Measurements from ENCODE around the gene USP6NL. TPM values are rescaled to one million over a fixed set of nuclear protein-coding genes. Genes with fewer than 3 reads are reported as not detected.

The USP6NL gene
- total and polyA plus RNA-seq, 2 donors, result 8.1 to 12.3 TPM

DNA sequence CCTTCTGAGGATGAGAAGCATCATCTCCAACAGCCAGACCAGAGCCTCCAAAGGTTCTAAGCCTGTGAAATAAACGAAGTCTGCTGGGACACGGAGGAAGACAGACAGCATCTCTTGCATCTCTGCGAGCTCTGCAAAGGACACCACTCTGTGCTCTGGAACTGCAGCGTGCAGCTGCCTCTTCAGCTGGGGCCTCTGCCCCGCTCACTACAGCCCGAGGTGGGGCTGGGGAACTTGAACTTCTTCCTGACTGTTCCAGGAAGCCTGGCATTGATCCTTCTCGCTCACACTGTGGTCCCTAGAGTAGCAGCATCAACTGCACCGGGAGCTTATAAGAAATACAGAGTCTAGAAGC lies 163.3 kb downstream of the USP6NL start:
- Histone ChIP-seq H3K4me1 (ENCODE audit: control insufficient read depth in 2 of 2, insufficient read depth in 2 of 2, low read length in 2 of 2) (peaks cover 20 to 65% of the 10 kb centered on the region in 2 donors), H3K27me3 (ENCODE audit: control insufficient read depth in 2 of 2, insufficient read depth in 1 of 2, low read length in 1 of 2) (no peaks in the 10 kb centered on the region), H3K4me3 (ENCODE audit: low read length in 2 of 2) (peak overlapping the region in 1 of 2 donors; percentile 50), H3K27ac (ENCODE audit: low read depth in 1 of 2, low read length in 1 of 2) (peak overlapping the region in 1 of 2 donors; percentile 77), H3K36me3 (ENCODE audit: control insufficient read depth in 2 of 2, insufficient read depth in 2 of 2, low read length in 1 of 2) (peaks cover 0 to 21% of the 10 kb centered on the region in 2 donors), H3K9me3 (ENCODE audit: control insufficient read depth in 2 of 2, insufficient read depth in 1 of 2, low read length in 1 of 2) (no peaks in the 10 kb centered on the region)
- WGBS, result 62% methylated on average over 8 of the region's 8 CpGs
- peak in 1 of 9 donors; percentile 60 for DNase-seq (ENCODE audit: low read depth in 6 of 9, low spot score in 9 of 9)

DNA sequence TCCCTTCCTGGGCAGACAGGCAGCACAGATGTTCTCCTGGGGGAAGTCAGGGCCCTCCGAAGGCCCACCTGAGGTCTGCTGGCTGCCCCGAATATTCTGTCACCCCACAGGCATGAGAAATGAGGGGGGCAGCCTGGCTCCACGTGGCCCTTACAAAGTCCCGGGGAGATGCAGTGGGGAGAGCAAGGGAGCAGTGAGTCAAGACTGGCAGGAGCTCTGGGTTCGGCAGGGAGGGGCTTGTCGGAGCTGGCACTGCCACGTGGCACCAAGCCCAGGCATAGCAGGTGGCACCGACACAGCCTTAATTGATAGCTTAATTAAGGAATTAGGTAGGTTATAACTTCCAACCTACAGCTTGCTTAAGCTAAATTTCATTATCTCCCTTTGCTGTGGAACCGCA lies 163.9 kb downstream of the USP6NL start:
- peaks cover 20 to 70% of the 10 kb centered on the region in 2 donors for H3K4me1 ChIP-seq (ENCODE audit: control insufficient read depth in 2 of 2, insufficient read depth in 2 of 2, low read length in 2 of 2)
- DNase-seq (ENCODE audit: low read depth in 6 of 9, low spot score in 9 of 9), result no peak

DNA sequence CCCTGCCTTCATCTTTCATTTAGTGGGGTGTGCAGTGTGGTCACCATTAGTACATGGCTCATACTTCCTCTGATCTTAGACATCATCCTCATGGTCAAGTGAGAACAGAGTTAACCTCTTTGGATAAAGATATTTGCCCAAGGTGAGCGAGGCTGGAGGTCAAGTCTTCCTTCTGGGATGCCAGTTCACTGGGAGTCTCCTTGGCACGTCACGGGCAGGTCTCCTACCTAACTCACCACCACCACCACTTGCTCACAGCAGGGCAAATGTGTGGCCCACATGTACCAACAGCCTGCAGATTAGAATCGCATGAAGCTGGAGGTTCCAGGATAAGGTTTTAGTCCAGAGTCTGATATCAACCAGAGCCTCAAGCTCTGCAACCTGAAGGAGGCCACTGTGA lies 164.6 kb downstream of the USP6NL start:
- Histone ChIP-seq H3K4me3 (ENCODE audit: low read length in 2 of 2) (peak overlapping the region in 1 of 2 donors; percentile 50), H3K9me3 (ENCODE audit: control insufficient read depth in 2 of 2, insufficient read depth in 1 of 2, low read length in 1 of 2) (peaks cover 0 to 3% of the 10 kb centered on the region in 2 donors), H3K4me1 (ENCODE audit: control insufficient read depth in 2 of 2, insufficient read depth in 2 of 2, low read length in 2 of 2) (peaks cover 20 to 74% of the 10 kb centered on the region in 2 donors), H3K36me3 (ENCODE audit: control insufficient read depth in 2 of 2, insufficient read depth in 2 of 2, low read length in 1 of 2) (peaks cover 0 to 10% of the 10 kb centered on the region in 2 donors), H3K27me3 (ENCODE audit: control insufficient read depth in 2 of 2, insufficient read depth in 1 of 2, low read length in 1 of 2) (no peaks in the 10 kb centered on the region), H3K27ac (ENCODE audit: low read depth in 1 of 2, low read length in 1 of 2) (peak overlapping the region in 1 of 2 donors; percentile 77)
- 99% methylated on average over 4 of the region's 4 CpGs for WGBS
- no peak for DNase-seq (ENCODE audit: low read depth in 6 of 9, low spot score in 9 of 9)

More for the DNA sequence above, 163.9 kb downstream of the USP6NL start:
- no peaks in the 10 kb centered on the region for H3K27me3 ChIP-seq (ENCODE audit: control insufficient read depth in 2 of 2, insufficient read depth in 1 of 2, low read length in 1 of 2)
- WGBS, result 92% methylated on average over 9 of the region's 9 CpGs
- H3K27ac ChIP-seq (ENCODE audit: low read depth in 1 of 2, low read length in 1 of 2), result peak overlapping the region in 1 of 2 donors; percentile 77
- no peaks in the 10 kb centered on the region for H3K9me3 ChIP-seq (ENCODE audit: control insufficient read depth in 2 of 2, insufficient read depth in 1 of 2, low read length in 1 of 2)
- H3K4me3 ChIP-seq (ENCODE audit: low read length in 2 of 2), result peak overlapping the region in 1 of 2 donors; percentile 50
- H3K36me3 ChIP-seq (ENCODE audit: control insufficient read depth in 2 of 2, insufficient read depth in 2 of 2, low read length in 1 of 2), result peaks cover 0 to 18% of the 10 kb centered on the region in 2 donors

DNA sequence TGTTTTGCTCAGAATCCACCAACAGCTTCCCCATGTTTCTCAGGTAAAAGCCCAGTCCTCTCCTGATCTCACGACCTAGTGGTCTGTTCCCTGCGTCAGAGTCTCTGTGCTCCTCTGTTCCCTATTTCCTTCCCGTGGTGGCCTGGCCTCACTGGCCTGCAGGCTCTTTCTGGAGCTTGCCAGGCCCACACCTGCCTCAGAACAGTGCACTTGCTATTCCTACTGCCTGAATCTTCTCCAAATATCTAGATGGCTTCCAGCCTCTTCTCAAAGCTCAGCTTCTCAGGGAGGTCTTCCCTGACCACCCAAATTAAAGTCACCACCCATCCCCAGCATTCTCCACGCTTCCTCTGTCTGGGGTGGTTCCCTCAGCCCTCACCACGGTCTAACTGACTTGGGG lies 165.3 kb downstream of the USP6NL start:
- Histone ChIP-seq H3K4me1 (ENCODE audit: control insufficient read depth in 2 of 2, insufficient read depth in 2 of 2, low read length in 2 of 2) (peaks cover 20 to 74% of the 10 kb centered on the region in 2 donors), H3K4me3 (ENCODE audit: low read length in 2 of 2) (peak overlapping the region in 1 of 2 donors; percentile 50), H3K9me3 (ENCODE audit: control insufficient read depth in 2 of 2, insufficient read depth in 1 of 2, low read length in 1 of 2) (peaks cover 0 to 3% of the 10 kb centered on the region in 2 donors), H3K36me3 (ENCODE audit: control insufficient read depth in 2 of 2, insufficient read depth in 2 of 2, low read length in 1 of 2) (peaks cover 0 to 4% of the 10 kb centered on the region in 2 donors), H3K27me3 (ENCODE audit: control insufficient read depth in 2 of 2, insufficient read depth in 1 of 2, low read length in 1 of 2) (no peaks in the 10 kb centered on the region), H3K27ac (ENCODE audit: low read depth in 1 of 2, low read length in 1 of 2) (peak overlapping the region in 1 of 2 donors; percentile 74)
- 81% methylated on average over 5 of the region's 5 CpGs for WGBS
- DNase-seq (ENCODE audit: low read depth in 6 of 9, low spot score in 9 of 9), result peak in 1 of 9 donors; percentile 39

DNA sequence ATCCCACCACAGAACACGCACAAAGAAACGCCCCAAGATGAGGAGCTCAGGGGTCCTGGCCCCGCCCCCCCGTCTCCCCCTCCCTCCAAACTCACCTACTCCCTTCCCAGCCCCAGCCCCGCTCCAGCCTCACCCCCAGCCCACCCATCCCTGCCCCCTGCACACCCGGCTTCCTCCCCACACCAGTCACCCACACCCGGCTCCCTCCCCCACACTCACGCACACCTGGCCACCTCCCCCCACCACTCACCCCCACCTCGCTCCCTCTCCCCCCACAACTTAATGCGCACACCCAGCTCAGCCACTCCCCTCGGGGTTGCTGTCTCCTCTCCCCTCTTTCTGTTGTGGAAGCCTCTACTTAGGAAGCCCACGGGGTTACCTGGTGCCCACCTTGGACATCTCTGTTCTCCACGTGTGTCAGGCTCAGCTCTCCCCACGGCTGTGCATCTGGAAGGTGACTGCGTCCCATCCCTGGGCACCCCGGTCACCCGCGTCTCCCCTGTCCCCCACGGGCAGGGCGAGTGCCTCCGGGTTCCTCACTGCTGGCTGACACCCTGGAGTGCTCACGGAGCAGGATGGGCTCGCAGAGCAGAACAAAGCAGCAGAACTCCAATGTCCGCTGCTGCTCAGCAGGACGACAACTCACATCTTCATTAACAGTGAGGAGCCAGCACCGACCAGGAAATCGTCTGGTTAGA lies 166.8 kb downstream of the USP6NL start:
- peak in 4 of 9 donors; percentile 35 to 71 (median 44) for DNase-seq (ENCODE audit: low read depth in 6 of 9, low spot score in 9 of 9)
- Histone ChIP-seq H3K4me1 (ENCODE audit: control insufficient read depth in 2 of 2, insufficient read depth in 2 of 2, low read length in 2 of 2) (peaks cover 26 to 83% of the 10 kb centered on the region in 2 donors), H3K27ac (ENCODE audit: low read depth in 1 of 2, low read length in 1 of 2) (peak overlapping the region in 1 of 2 donors; percentile 81), H3K27me3 (ENCODE audit: control insufficient read depth in 2 of 2, insufficient read depth in 1 of 2, low read length in 1 of 2) (no peaks in the 10 kb centered on the region), H3K36me3 (ENCODE audit: control insufficient read depth in 2 of 2, insufficient read depth in 2 of 2, low read length in 1 of 2) (peaks cover 0 to under 1% of the 10 kb centered on the region in 2 donors), H3K9me3 (ENCODE audit: control insufficient read depth in 2 of 2, insufficient read depth in 1 of 2, low read length in 1 of 2) (peaks cover 0 to 3% of the 10 kb centered on the region in 2 donors), H3K4me3 (ENCODE audit: low read length in 2 of 2) (peak overlapping the region; percentile 21 to 50)
- 86% methylated on average over 26 of the region's 27 CpGs for WGBS

DNA sequence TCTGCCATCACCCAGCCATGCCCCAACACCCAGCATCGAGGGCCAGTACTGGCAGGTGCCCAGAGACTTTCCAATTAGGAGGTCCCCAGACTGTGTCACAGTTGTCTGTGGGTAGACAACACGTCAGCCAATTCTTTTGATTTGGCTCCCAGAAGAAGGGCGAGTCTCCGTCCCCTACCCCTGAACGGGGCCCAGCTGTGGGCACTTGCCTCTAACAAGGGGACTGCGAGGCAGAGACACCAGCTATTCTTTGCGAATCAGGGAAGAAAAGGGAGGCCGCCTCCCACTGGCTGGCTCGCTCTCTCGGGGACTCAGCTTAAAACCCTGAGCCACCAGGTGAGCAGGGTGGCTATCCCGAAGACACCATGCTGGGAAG lies 167.3 kb downstream of the USP6NL start:
- H3K36me3 ChIP-seq (ENCODE audit: control insufficient read depth in 2 of 2, insufficient read depth in 2 of 2, low read length in 1 of 2), result no peaks in the 10 kb centered on the region
- no peak overlapping the region for H3K4me3 ChIP-seq (ENCODE audit: low read length in 2 of 2)
- H3K27me3 ChIP-seq (ENCODE audit: control insufficient read depth in 2 of 2, insufficient read depth in 1 of 2, low read length in 1 of 2), result no peaks in the 10 kb centered on the region
- peaks cover 27 to 80% of the 10 kb centered on the region in 2 donors for H3K4me1 ChIP-seq (ENCODE audit: control insufficient read depth in 2 of 2, insufficient read depth in 2 of 2, low read length in 2 of 2)
- WGBS, result 96% methylated on average over 11 of the region's 11 CpGs
- DNase-seq (ENCODE audit: low read depth in 6 of 9, low spot score in 9 of 9), result peak in 1 of 9 donors; percentile 36
- peak overlapping the region in 1 of 2 donors; percentile 81 for H3K27ac ChIP-seq (ENCODE audit: low read depth in 1 of 2, low read length in 1 of 2)
- peaks cover 0 to 3% of the 10 kb centered on the region in 2 donors for H3K9me3 ChIP-seq (ENCODE audit: control insufficient read depth in 2 of 2, insufficient read depth in 1 of 2, low read length in 1 of 2)

DNA sequence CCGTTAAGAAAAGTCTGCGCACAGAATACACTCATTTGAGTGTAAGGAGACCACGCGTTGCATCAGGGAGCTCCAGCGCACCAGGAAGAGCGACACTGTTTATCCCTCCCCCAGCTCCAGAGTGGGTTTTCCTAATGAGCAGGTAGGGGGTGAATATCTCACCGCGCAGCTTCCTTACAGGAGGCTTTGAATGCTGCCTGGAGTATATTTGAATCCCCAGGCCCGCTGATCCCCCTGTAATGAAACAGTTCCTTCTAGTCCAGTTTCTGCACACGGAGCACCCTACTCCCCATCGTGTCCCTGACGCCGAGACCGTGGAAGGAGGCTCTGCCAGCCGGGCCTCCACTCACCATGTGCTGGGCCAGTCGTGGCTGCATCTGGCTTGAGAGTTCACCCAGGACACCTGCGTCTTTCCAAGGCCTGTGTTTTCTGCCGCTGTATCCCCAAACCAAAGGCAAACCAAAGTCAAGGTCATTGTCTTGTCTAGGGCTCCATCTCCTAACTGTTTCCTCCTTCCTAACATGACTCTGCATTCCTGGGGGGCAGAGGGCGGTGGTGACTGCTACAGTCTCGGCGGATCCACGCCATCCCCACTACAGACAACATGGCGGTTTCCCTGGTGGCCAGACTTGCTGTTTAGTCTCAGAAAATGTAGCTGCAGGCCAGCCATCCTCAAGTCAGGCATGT lies 167.8 kb downstream of the USP6NL start:
- H3K27ac ChIP-seq (ENCODE audit: low read depth in 1 of 2, low read length in 1 of 2), result peak overlapping the region in 1 of 2 donors; percentile 81
- no peaks in the 10 kb centered on the region for H3K27me3 ChIP-seq (ENCODE audit: control insufficient read depth in 2 of 2, insufficient read depth in 1 of 2, low read length in 1 of 2)
- 99% methylated on average over 23 of the region's 23 CpGs for WGBS
- H3K4me1 ChIP-seq (ENCODE audit: control insufficient read depth in 2 of 2, insufficient read depth in 2 of 2, low read length in 2 of 2), result peaks cover 25 to 74% of the 10 kb centered on the region in 2 donors
- peaks cover 0 to 3% of the 10 kb centered on the region in 2 donors for H3K9me3 ChIP-seq (ENCODE audit: control insufficient read depth in 2 of 2, insufficient read depth in 1 of 2, low read length in 1 of 2)
- H3K36me3 ChIP-seq (ENCODE audit: control insufficient read depth in 2 of 2, insufficient read depth in 2 of 2, low read length in 1 of 2), result no peaks in the 10 kb centered on the region
- no peak for DNase-seq (ENCODE audit: low read depth in 6 of 9, low spot score in 9 of 9)
- H3K4me3 ChIP-seq (ENCODE audit: low read length in 2 of 2), result no peak overlapping the region

DNA sequence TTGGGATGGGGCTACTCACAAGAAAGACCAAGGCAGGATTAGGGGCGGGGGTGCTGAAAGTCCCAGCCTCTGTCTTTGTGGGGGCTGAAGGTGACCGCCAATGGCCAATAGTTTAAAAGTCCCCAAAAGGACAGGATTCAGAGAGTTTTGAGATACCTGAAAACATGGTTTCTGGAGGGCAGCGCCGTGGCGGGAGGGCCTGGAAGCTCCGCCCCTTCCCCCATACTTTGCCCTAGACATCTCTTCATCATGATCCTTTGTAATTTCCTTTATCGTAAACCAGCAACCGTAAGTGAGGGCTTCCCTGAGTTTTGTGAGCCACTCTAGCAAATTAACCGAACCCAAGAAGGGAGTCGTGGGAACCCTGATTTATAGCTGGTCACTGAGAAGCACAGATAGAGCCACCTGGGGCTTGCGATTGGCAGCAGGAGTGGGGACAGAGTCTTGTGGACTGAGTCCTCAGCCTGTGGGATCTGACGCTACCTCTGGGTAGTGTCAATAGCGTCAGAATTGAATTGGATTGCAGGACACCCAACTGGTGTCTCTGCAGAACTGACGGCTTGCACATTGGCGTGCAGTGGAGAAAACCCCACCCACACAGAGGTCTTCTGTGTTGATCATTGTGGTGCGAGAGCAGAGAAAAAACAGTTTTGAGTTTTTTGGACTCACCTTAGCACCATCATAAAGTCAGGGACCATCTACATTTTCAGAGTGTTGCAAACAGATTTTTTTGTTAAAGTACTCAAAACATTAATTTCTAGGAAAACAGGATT lies 169.3 kb downstream of the USP6NL start:
- peaks cover 0 to 3% of the 10 kb centered on the region in 2 donors for H3K9me3 ChIP-seq (ENCODE audit: control insufficient read depth in 2 of 2, insufficient read depth in 1 of 2, low read length in 1 of 2)
- no peak overlapping the region for H3K27ac ChIP-seq (ENCODE audit: low read depth in 1 of 2, low read length in 1 of 2)
- no peak overlapping the region for H3K4me3 ChIP-seq (ENCODE audit: low read length in 2 of 2)
- no peaks in the 10 kb centered on the region for H3K36me3 ChIP-seq (ENCODE audit: control insufficient read depth in 2 of 2, insufficient read depth in 2 of 2, low read length in 1 of 2)
- no peak for DNase-seq (ENCODE audit: low read depth in 6 of 9, low spot score in 9 of 9)
- H3K4me1 ChIP-seq (ENCODE audit: control insufficient read depth in 2 of 2, insufficient read depth in 2 of 2, low read length in 2 of 2), result peaks cover 15 to 70% of the 10 kb centered on the region in 2 donors
- WGBS, result 93% methylated on average over 16 of the region's 16 CpGs
- no peaks in the 10 kb centered on the region for H3K27me3 ChIP-seq (ENCODE audit: control insufficient read depth in 2 of 2, insufficient read depth in 1 of 2, low read length in 1 of 2)

All from thymus (tissue), 11 donors.